Measurements from ENCODE around the gene TARBP1.
A peak's percentile ranks its signal among the peaks of the same experiment; 100 is the strongest.
"Not testable (repeated sequence)": the region's sequence is repeated elsewhere in the genome, so short reads cannot be mapped to it uniquely, and the experiment has no call there.

TARBP1 gene

DNA sequence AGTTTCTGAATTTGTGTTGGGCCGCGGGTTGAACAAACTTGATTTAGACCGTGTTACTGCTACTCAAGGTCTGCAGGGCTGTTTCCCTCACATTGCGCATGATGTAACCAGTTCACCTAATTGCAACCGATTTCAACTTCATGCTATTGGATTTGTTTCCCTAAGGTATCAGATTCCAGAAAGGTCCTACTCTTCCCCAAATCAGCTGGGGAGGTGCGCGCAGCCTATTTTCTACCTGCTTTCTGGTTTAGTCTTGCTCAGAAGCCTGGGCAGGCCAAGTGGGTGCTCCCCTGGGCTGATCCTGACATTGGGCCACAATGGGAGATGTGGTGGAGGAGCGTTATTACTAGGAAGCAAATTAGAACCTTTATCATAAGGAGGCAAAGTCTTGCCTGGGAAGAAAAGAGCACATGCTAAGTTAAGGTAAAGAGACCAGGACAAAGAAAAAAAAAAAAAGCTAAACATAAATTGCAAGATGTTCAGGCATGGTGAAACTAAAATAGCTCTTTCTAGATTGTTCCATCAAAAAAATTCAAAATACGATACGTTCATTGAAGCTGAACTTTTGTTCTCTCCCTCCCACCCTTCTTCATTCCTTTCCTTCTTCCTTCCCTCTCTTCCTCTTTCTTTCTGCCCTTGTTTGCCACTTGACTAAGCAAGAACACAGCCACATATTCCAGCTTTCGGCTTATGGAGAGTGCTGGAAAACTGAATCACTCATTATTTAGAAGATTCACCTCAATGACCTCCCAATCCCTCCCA is 28.8 kb upstream of the TARBP1 start:
- H3K4me1 Mint-ChIP-seq = peaks cover 44% of the 10 kb centered on the region

DNA sequence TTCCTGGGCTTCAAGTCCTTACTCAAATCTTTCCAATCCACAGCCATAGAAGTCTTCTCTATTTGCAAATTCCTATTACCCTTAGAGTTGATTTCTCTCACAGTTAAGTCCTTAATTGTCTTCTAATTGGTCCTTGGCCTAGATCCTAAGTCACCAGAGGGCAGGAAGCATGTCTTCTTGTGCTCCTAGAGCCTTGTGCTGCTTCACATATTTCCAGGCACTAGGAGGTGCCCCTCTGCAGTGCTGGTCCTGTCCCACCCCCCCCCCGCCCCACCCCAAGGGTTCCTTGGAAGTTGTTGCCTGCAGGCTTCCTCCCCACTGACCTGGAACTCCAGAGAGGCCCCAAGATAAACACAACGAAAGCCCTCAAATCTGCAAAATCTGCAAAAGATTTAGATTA is 28.1 kb upstream of the TARBP1 start:
- TF ChIP-seq, protein P1, sequence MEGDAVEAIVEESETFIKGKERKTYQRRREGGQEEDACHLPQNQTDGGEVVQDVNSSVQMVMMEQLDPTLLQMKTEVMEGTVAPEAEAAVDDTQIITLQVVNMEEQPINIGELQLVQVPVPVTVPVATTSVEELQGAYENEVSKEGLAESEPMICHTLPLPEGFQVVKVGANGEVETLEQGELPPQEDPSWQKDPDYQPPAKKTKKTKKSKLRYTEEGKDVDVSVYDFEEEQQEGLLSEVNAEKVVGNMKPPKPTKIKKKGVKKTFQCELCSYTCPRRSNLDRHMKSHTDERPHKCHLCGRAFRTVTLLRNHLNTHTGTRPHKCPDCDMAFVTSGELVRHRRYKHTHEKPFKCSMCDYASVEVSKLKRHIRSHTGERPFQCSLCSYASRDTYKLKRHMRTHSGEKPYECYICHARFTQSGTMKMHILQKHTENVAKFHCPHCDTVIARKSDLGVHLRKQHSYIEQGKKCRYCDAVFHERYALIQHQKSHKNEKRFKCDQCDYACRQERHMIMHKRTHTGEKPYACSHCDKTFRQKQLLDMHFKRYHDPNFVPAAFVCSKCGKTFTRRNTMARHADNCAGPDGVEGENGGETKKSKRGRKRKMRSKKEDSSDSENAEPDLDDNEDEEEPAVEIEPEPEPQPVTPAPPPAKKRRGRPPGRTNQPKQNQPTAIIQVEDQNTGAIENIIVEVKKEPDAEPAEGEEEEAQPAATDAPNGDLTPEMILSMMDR (IDR thresholded peaks at IDR 0.05; ENCODE audit: unreplicated experiment in 3 of 3) = no peak
- Mint-ChIP-seq H3K27ac (peak overlapping the region in 1 of 3 experiments; percentile 58), H3K4me3 (no peak overlapping the region), H3K9me3 (no peaks in the 10 kb centered on the region), H3K27me3 (ENCODE audit: low read depth) (no peaks in the 10 kb centered on the region), H3K36me3 (ENCODE audit: low read depth) (no peaks in the 10 kb centered on the region), H3K4me1 (peaks cover 46% of the 10 kb centered on the region)

More for the DNA sequence above, 28.8 kb upstream of the TARBP1 start:
- Mint-ChIP-seq H3K4me3 (no peak overlapping the region), H3K9me3 (no peaks in the 10 kb centered on the region), H3K27me3 (ENCODE audit: low read depth) (no peaks in the 10 kb centered on the region), H3K27ac (peak overlapping the region; percentile 4 to 24 (median 6)), H3K36me3 (ENCODE audit: low read depth) (no peaks in the 10 kb centered on the region)
- TF ChIP-seq, protein P1 (IDR thresholded peaks at IDR 0.05; ENCODE audit: unreplicated experiment in 3 of 3) = no peak

DNA sequence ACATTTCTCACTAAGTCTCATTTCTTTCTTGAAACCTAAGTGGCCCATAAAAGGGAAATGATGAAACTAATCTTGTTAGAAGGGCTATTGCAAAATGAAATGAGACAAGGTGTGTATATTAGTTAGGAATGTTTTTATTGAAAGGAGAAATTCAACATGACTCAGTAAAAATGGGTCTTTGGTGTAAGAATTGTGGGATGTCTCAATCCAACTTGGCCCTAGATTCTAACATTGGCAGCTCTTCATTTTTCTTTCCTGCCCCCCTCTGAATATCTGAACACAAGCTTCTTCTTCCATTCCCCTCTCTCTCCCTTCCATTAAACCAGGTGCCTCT is 26.8 kb upstream of the TARBP1 start:
- H3K27ac Mint-ChIP-seq = peak overlapping the region in 1 of 3 experiments; percentile 15
- H3K4me3 Mint-ChIP-seq = no peak overlapping the region
- peaks cover 60% of the 10 kb centered on the region for H3K4me1 Mint-ChIP-seq
- TF ChIP-seq, protein P1 (IDR thresholded peaks at IDR 0.05; ENCODE audit: unreplicated experiment in 3 of 3) = no peak
- no peaks in the 10 kb centered on the region for H3K36me3 Mint-ChIP-seq (ENCODE audit: low read depth)
- no peaks in the 10 kb centered on the region for H3K9me3 Mint-ChIP-seq
- no peaks in the 10 kb centered on the region for H3K27me3 Mint-ChIP-seq (ENCODE audit: low read depth)

DNA sequence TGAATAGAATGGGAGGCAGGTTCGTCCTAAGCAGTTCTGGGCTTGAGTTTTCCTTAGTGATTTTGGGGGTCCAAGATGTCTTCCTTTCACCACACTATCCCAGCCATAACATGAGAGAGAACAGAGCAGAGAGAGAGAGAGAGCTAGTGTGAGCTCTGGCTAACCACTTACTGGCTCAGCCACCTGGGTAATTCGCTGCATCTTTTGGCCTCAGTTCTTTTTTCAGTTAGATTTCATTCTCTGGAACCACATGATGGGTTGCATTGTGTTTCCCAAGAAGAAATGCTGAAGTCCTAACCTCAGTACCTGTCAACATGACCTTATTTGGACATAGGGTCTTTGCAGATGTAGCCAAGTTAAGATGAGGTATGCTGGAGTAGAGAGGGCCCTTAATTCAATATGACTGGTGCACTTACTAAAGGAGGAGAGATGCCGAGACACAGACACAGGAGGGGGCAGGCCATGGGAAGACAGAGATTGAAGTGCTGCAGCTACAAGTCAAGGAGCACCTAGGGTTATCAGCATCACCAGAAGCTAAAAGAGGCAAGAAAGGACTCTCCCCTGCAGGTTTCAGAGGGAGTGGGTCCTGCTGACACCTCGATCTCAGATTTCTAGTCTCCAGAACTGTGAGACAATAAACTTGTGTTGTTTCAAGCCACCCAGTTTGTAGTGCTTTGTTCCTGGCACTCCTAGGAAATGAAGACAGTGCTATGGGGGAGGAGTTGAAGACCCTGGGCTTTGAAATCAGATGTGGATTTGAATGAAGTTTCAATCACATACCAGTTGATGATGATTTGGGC is 26.2 kb upstream of the TARBP1 start:
- H3K27ac Mint-ChIP-seq = peak overlapping the region in 1 of 3 experiments; percentile 15
- H3K36me3 Mint-ChIP-seq (ENCODE audit: low read depth) = no peaks in the 10 kb centered on the region
- H3K27me3 Mint-ChIP-seq (ENCODE audit: low read depth) = no peaks in the 10 kb centered on the region
- H3K9me3 Mint-ChIP-seq = no peaks in the 10 kb centered on the region
- H3K4me3 Mint-ChIP-seq = no peak overlapping the region
- peaks cover 64% of the 10 kb centered on the region for H3K4me1 Mint-ChIP-seq
- TF ChIP-seq, protein P1 (IDR thresholded peaks at IDR 0.05; ENCODE audit: unreplicated experiment in 3 of 3) = no peak

DNA sequence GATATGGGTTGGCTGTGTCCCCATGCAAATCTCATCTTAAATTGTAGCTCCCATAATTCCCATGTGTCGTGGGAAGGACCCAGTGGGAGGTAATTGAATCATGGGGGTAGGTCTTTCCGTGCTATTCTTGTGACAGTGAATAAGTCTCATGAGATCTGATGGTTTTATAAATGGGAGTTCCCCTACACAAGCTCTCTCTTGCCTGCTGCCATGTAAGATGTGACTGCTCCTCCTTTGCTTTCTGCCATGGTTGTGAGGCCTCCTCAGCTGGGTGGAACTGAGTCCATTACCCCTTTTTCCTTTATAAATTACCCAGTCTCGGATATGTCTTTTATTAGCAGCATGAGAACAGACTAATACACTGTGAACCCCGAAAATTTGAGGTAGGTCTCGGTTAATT is 25.3 kb upstream of the TARBP1 start:
- H3K27me3 Mint-ChIP-seq (ENCODE audit: low read depth); H3K9me3 Mint-ChIP-seq; H3K36me3 Mint-ChIP-seq (ENCODE audit: low read depth); H3K4me3 Mint-ChIP-seq: not testable (repeated sequence)
- peak overlapping the region in 2 of 3 experiments; percentile 80 to 92 for H3K27ac Mint-ChIP-seq
- peaks cover 65% of the 10 kb centered on the region for H3K4me1 Mint-ChIP-seq

DNA sequence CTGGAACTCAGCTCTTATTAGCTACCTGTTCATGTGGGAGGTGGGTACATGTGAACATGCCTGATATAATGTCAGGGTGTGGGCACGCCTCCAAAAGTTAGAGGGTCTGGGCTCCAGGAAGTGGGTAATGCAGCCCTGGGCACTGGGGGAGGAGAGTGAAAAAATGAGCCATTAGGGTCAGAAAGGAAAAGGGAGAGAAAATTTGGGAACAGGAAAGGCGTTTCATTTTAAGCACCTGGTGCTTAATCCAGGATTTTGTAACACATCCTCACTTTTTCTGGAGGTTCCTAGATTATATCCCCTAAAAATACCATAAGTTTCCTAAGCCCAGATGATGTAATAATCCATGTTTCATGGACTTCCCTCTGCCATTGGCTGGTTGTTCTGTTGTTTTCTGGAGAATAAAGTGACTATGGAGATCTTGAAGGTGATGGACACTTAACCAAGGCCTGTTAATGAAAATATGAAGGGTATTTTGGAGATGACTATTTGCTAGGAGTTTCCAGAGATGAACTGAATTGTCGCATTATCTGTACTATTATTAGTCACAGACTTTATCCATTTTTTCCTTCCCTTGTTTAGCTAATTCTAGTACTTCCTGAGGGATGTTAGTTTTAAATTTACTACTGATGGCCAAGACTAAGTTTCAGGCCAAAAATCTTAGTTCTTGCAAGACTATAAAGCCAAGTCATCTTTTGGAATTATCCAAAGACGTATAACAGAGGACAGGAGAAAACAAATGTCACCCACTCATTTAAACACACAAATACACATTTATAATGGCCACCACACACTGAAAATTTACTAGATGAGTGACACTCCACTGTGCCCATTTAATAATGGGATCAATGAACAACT is 24.4 kb upstream of the TARBP1 start:
- Mint-ChIP-seq H3K9me3 (no peaks in the 10 kb centered on the region), H3K27me3 (ENCODE audit: low read depth) (no peaks in the 10 kb centered on the region), H3K27ac (peak overlapping the region; percentile 10 to 92 (median 80)), H3K36me3 (ENCODE audit: low read depth) (no peaks in the 10 kb centered on the region), H3K4me1 (peaks cover 73% of the 10 kb centered on the region), H3K4me3 (no peak overlapping the region)
- TF ChIP-seq, protein P1 (IDR thresholded peaks at IDR 0.05; ENCODE audit: unreplicated experiment in 3 of 3) = no peak

Measured in nephron (organoid).